Esophagus squamous epithelium (tissue), 5 donors: ENCODE measurements around the gene KIAA0232. TPM values are rescaled to one million over a fixed set of nuclear protein-coding genes. Genes with fewer than 3 reads are reported as not detected.
A peak's percentile ranks its signal among the peaks of the same experiment; 100 is the strongest.

Experiments used
- DNase-seq: peaks from one replicate; lab custom pipeline; 2025; lab: John Stamatoyannopoulos, UW
- H3K27ac ChIP-seq, 4 donors: fragments of 200-600 bp; sonication (generic); one replicate each; pipeline ENCODE4 v1.5.1; 2016 to 2019; ENCODE audit warnings: mild to moderate bottlenecking in 1 of 4
- H3K27me3 ChIP-seq, 4 donors: fragments of 200-600 bp; sonication (generic); 1 replicate in 3 of 4; 2 replicates in 1 of 4; pipeline versions ENCODE4 v1.5.1 to v1.6.0; 2017 to 2021; ENCODE audit warnings: antibody characterized with exemption in 1 of 4
- H3K36me3 ChIP-seq, 3 donors: fragments of 200-600 bp; sonication (generic); one replicate each; pipeline ENCODE4 v1.5.1; 2016 to 2019
- H3K4me1 ChIP-seq, 3 donors: fragments of 200-600 bp; sonication (generic); one replicate each; pipeline ENCODE4 v1.5.1; 2017 to 2019
- H3K4me3 ChIP-seq, 4 donors: fragments of 200-600 bp; sonication (generic); 1 replicate in 3 of 4; 2 replicates in 1 of 4; pipeline ENCODE4 v1.5.1; 2016 to 2019; ENCODE audit warnings: mild to moderate bottlenecking in 2 of 4, moderate library complexity in 1 of 4
- H3K9me3 ChIP-seq, 3 donors: fragments of 200-600 bp; sonication (generic); one replicate each; pipeline ENCODE4 v1.5.1; 2016 to 2019
- POLR2A ChIP-seq, 4 donors: fragments of 450-650 bp; IDR thresholded peaks; one replicate each; pipeline ENCODE4 v1.6.1; 2017; ENCODE audit warnings: antibody characterized with exemption in 4 of 4, mild to moderate bottlenecking in 4 of 4, moderate library complexity in 3 of 4
- WGBS, 2 donors: methylation state at CpG; one replicate each; pipeline ENCODE4 v1.1.5; 2018; 5-methylcytosine and 5-hydroxymethylcytosine counted together
- intact Hi-C: fragments of 100-400 bp; cut with DNase I; formaldehyde crosslinking; loops from one replicate; pipeline ENCODE4 v1.15.0; 2022
- total RNA-seq, 4 donors: library from RNA; depleted of rRNA; stranded (reverse); fragments of >200 nt; gene quantifications; one replicate each; pipeline ENCODE4 v1.1.0, GENCODE V29; 2016
- TF ChIP-seq, protein P1 (sequence below), 6 experiments: fragments of 450-650 bp in 4 of 6; fragments of 200-600 bp in 2 of 6; sonication (generic) in 2 of 6; IDR thresholded peaks; one replicate each; pipeline ENCODE4 v1.5.1; 2016 to 2019; ENCODE audit warnings: antibody characterized with exemption in 6 of 6, mild to moderate bottlenecking in 4 of 6, moderate library complexity in 4 of 6
- donor health status: DM: yes; HTN: yes; CAD: no.

The KIAA0232 gene
- total RNA-seq, 4 donors from 2014 or later, result 19.4 to 46.8 (median 35.0) TPM

DNA sequence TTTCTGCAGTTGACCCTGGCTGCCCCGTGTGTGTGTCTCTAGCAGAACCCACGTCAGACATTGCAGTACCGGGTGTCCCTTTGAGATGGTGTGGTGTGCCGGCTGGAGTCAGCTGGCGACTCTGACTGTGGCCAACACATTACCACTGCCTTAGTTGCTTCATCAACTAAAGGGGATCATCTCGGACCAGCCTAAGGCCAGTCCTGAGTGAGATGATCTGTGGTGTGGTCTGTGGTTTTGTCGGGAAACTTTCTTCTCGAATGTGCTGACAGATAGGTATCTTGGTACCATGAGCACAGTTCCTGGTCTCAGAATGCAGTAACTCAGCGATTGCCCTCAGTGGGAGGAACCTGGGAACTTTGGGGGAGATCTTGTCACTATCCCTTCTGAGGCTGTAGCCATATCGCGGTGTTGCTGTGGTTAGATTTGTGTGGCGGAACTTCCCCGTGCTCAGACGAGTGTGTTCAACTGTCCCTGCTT lies 142.9 kb downstream of the KIAA0232 start:
- Histone ChIP-seq H3K27me3 (no peaks in the 10 kb centered on the region), H3K36me3 (peaks cover 0 to 32% (median 16%) of the 10 kb centered on the region in 3 donors), H3K4me1 (peaks cover 0 to 37% (median 4%) of the 10 kb centered on the region in 3 donors), H3K27ac (peak overlapping the region; percentile 30 to 69 (median 40)), H3K4me3 (no peak overlapping the region), H3K9me3 (no peaks in the 10 kb centered on the region)
- WGBS, 2 donors, result 40 to 61% methylated on average over 6 to 7 of the region's 14 CpGs
- DNase-seq, result no peak
- TF ChIP-seq, protein P1, sequence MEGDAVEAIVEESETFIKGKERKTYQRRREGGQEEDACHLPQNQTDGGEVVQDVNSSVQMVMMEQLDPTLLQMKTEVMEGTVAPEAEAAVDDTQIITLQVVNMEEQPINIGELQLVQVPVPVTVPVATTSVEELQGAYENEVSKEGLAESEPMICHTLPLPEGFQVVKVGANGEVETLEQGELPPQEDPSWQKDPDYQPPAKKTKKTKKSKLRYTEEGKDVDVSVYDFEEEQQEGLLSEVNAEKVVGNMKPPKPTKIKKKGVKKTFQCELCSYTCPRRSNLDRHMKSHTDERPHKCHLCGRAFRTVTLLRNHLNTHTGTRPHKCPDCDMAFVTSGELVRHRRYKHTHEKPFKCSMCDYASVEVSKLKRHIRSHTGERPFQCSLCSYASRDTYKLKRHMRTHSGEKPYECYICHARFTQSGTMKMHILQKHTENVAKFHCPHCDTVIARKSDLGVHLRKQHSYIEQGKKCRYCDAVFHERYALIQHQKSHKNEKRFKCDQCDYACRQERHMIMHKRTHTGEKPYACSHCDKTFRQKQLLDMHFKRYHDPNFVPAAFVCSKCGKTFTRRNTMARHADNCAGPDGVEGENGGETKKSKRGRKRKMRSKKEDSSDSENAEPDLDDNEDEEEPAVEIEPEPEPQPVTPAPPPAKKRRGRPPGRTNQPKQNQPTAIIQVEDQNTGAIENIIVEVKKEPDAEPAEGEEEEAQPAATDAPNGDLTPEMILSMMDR (IDR thresholded peaks at IDR 0.05), result no peak
- no peak for TF ChIP-seq POLR2A (IDR thresholded peaks at IDR 0.05)
- intact Hi-C loops, result no loop called here

DNA sequence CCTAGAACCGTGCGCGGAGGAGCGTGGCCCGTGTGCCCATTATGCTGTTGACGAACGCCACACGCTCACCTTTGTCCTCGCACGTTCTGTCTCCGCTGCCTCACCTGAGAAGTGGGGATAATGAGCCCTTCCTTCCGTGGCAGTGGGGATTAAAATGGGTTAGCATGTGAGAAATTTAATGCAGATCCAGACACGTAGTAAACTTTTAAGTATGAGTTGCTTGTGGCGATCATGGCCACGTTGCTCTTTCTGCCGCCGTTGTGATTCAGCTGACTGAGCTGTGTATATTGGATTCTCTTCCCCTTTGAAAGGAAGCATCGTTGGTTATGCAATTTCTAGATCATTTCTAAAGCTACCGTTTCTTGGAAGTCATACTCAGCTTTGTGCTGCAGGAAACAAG lies 143.6 kb downstream of the KIAA0232 start:
- intact Hi-C loops, result no loop called here
- TF ChIP-seq, protein P1 (IDR thresholded peaks at IDR 0.05), result no peak
- TF ChIP-seq POLR2A (IDR thresholded peaks at IDR 0.05), result no peak
- DNase-seq, result no peak
- no peaks in the 10 kb centered on the region for H3K27me3 ChIP-seq
- peaks cover 0 to 32% (median 16%) of the 10 kb centered on the region in 3 donors for H3K36me3 ChIP-seq
- WGBS, 2 donors, result 67 to 83% methylated on average over 18 to 19 of the region's 19 CpGs
- peaks cover 0 to 39% (median 4%) of the 10 kb centered on the region in 3 donors for H3K4me1 ChIP-seq
- H3K27ac ChIP-seq, result peak overlapping the region in 3 of 4 donors; percentile 30 to 77 (median 50)
- no peak overlapping the region for H3K4me3 ChIP-seq
- H3K9me3 ChIP-seq, result no peaks in the 10 kb centered on the region

DNA sequence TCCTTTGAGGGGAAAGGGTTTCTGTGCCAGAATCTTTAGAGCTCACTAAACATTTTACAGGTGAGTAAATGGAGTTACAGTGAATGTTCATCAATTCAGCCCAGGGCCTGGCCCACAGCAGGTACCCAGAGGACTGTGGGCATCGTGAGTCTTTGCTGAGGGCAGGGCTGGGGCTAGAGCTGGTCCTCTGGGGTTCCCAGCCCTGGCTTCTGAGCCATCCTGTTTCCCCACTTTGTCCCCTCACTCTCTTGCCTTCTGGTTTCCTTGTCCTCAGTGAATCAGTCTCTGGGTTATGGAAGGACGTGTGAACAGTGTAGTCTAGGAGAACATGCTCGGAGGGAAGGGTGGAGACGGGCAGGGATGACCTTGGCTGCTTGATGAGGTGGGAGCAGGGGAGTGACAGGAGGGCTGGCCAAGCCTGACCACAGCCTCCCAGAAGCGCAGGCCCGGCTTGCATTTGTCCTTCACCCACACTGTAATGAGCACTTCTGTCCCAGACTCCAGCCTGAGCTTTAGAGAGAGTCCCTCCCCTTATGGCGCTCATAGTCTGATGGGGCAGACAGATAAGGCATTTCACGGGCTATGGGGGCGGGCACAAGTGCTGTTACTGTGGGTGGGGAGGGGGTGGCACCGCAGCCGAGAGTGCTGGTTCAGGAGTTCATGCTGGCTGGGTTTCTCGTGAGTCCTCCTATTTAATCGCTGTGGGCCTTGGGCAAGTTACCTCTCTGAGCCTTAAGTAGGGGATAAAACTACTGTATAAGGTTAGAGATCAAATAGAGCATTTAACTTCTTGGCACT lies 144.4 kb downstream of the KIAA0232 start:
- intact Hi-C loops, result no loop called here
- TF ChIP-seq, protein P1 (IDR thresholded peaks at IDR 0.05), result no peak
- TF ChIP-seq POLR2A (IDR thresholded peaks at IDR 0.05), result peak in 1 of 4 donors; percentile 47
- H3K27me3 ChIP-seq, result no peaks in the 10 kb centered on the region
- DNase-seq, result no peak
- H3K27ac ChIP-seq, result peak overlapping the region in 3 of 4 donors; percentile 37 to 77 (median 44)
- peaks cover 0 to 32% (median 16%) of the 10 kb centered on the region in 3 donors for H3K36me3 ChIP-seq
- WGBS, 2 donors, result 77 to 79% methylated on average over 6 to 8 of the region's 13 CpGs
- H3K4me3 ChIP-seq, result peak overlapping the region in 1 of 4 donors; percentile 19
- peaks cover 0 to 40% (median 4%) of the 10 kb centered on the region in 3 donors for H3K4me1 ChIP-seq
- no peaks in the 10 kb centered on the region for H3K9me3 ChIP-seq

DNA sequence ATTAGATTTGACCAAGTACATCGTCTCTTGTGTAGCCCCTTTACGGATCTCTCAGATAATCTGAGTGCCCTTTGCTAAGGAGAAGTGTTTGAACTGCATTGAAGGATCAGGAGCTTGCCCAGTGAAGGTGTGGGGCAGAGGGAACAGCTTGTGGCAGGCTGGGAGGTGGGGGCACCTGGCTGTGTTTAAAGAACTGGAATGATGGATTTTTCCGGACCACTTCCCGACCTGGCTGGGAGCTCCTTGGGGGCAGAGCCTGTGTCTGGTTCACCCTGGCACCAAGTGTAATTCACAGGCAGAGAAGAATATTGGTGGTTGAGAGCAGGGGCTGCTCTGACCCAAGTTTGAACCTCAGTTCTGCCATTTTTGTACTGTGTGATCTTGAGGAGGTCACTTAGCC lies 145.6 kb downstream of the KIAA0232 start:
- intact Hi-C loops, result no loop called here
- WGBS, 2 donors, result 80 to 83% methylated on average over 4 of the region's 4 CpGs
- H3K4me1 ChIP-seq, result peaks cover 0 to 40% (median 4%) of the 10 kb centered on the region in 3 donors

DNA sequence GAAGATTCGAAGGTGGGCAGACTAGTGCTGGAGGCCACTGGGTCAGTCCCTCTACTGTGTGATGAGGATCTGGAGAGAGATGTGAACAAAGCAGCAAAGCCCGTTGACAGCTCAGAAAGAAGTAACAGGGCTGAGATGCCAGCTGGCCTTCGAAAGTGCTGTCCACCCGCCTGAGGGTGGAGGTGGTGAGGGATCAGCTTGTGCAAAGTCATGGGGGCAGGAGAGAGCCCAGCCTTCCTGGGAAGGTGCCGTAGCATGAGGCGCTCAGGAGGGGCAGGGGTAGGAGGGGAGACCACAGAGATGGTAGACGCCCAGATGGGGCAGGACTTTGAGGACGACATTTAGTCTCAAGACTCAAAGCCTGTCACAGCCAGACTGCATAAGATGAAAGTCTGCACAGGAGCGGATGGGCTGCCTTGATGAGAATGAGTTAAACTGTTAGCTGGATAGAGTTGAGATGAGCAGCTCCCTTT lies 146.8 kb downstream of the KIAA0232 start:
- no peak for DNase-seq
- TF ChIP-seq, protein P1 (IDR thresholded peaks at IDR 0.05), result no peak
- no peak for TF ChIP-seq POLR2A (IDR thresholded peaks at IDR 0.05)
- H3K27me3 ChIP-seq, result no peaks in the 10 kb centered on the region
- H3K4me3 ChIP-seq, result no peak overlapping the region
- intact Hi-C loops, result no loop called here
- no peaks in the 10 kb centered on the region for H3K9me3 ChIP-seq
- 80% methylated on average over 7 to 9 of the region's 9 CpGs for WGBS, 2 donors
- peak overlapping the region in 2 of 4 donors; percentile 14 to 69 for H3K27ac ChIP-seq
- H3K4me1 ChIP-seq, result peaks cover 0 to 40% (median 4%) of the 10 kb centered on the region in 3 donors
- H3K36me3 ChIP-seq, result peaks cover 0 to 17% (median 6%) of the 10 kb centered on the region in 3 donors

More for the DNA sequence above, 145.6 kb downstream of the KIAA0232 start:
- no peak overlapping the region for H3K4me3 ChIP-seq
- H3K9me3 ChIP-seq, result no peaks in the 10 kb centered on the region
- peak overlapping the region in 1 of 4 donors; percentile 69 for H3K27ac ChIP-seq
- peaks cover 0 to 30% (median 16%) of the 10 kb centered on the region in 3 donors for H3K36me3 ChIP-seq
- H3K27me3 ChIP-seq, result no peaks in the 10 kb centered on the region
- TF ChIP-seq POLR2A (IDR thresholded peaks at IDR 0.05), result no peak
- no peak for DNase-seq
